Fibroblast of upper back skin (primary cell): ENCODE measurements around the gene FUT8.
A peak's percentile ranks its signal among the peaks of the same experiment; 100 is the strongest.

Experiments used
- DNase-seq: peaks from one replicate; pipeline ENCODE4 v3.0.0-alpha.2; 2013

FUT8 gene

DNA sequence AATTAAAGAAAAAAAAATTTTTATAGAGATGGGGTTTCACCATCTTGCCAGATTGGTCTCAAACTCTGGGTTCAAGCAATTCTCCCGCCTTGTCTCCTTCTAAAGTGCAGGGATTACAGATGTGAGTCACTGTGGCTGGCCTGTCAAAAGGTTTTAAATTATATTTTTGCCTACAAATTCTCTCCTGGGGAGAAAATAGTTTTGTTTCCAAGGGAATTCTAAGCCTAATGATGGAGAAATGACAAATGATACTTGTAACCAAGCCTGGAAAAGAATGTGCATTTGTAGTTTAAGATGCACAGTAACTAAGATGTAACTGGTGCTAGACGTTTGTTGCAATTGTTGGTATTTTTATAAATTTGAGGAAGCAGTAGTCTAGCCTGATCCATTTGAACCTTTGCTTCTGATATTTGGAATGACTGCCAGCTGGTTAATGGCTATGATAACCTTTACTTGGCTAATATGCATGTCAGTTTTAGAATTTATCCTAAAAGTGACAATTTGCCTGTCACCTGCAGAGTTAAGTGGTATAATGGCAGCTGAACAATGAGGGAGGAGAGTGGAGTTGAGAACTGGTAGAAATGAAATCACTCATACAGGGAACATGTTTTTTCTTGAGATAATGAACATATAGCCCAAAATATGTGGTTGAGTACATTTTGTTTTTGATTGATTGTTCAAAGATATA lies 148.0 kb downstream of the FUT8 start:
- DNase-seq = peak; percentile 78

DNA sequence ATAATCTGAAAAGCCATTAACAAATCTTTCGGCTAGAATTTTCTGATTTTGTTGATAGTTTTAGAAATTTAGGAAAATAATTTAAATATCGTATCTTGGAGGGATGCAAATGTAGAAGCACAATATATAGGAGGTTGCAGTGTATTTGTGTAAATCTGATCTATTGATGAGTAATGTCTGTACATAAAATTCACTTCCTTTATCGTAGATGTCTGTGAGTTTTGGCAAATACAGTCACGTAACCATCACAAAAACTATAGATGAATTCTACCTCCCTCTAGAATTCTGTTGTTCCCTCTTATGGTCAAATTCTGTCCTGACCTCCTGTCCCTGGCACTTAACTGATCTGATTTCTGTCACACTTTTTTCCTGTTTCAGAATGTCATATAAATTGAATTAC lies 151.8 kb downstream of the FUT8 start:
- DNase-seq = no peak

DNA sequence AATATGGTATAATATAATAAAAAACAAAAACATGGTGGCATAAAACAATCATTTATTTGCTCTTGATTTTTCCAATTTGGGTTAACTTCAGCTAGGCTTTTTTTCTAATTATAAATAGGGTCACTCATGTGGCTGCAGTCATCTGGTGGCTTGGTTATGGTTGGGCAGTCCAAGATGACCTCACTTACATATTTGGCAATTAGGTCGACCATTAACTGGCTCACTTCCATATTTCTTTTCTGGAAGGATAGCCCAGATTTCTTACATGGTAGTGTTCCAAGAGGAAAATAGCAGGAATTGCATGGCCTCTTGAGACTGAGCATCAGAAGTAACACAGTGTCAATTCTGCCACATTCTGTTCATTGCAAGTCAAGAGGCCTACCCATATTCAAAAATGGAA lies 153.4 kb downstream of the FUT8 start:
- peak; percentile 23 for DNase-seq

DNA sequence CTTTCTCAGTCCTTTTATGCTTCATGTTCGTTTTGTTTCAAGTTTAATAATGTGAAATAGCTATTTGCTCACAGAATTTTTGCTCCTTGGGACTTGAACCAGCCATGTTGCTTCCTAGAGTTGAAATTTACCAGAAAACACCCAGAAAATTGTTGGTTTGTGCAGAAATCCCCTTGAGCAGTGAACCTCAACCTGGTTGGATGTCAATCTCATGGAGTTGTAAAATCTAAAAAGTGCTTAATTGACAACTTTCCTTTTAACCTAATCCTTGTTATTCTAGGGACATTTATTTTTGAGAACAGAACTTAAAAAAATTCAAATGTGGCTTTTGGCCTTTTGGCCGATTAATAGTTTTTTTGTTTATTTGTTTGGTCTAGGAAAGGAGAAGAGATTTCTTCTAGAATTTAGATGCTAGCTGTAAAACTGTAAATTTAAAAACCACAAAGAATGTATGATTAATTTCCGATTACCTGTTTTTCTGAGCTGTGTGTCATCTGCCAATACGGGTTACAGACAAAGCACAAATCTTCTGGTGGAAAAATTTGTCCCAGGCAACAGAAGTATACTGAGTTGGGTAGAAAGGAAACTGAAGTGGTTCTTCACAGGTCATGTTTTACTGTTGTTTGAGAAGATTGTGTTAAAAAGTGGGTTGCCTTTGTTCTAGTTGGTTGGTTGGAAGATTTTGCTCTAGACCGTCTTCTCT lies 154.4 kb downstream of the FUT8 start:
- no peak for DNase-seq

DNA sequence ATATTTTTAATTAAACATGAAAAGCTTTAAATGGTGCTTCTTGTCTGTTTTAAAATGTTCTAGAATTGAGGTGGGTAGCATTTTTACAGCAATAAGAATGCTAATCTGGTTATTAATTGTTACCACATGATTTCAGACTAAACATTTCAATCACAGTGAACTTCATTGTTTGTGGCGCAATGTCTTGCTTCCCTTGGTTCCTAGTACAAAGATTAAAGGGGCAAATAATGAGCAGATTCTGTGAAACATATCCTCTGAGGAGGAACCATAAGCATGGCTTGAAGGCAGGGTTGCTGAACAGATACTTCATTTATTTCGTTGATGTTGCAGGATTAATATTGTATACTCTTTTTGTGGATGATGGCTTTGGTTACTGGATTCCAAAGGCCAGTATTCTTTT lies 162.1 kb downstream of the FUT8 start:
- no peak for DNase-seq

DNA sequence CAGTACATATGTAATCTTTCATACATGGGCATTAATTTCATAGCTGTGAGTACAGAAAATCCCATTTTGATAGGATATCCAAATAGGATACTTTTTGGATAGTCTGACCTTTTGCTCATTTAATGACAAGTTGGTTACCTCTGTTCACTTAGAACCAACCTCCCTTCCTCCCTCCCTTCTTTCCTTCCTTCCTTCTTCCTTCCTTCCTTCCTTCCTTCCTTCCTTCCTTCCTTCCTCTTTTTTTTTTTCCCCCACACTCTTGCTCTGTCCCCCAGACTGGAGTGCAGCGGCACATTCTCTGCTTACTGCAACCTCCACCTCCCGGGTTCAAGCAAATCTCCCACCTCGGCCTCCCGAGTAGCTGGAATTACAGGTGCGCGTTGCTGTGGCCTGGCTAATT lies 162.9 kb downstream of the FUT8 start:
- DNase-seq = no peak

DNA sequence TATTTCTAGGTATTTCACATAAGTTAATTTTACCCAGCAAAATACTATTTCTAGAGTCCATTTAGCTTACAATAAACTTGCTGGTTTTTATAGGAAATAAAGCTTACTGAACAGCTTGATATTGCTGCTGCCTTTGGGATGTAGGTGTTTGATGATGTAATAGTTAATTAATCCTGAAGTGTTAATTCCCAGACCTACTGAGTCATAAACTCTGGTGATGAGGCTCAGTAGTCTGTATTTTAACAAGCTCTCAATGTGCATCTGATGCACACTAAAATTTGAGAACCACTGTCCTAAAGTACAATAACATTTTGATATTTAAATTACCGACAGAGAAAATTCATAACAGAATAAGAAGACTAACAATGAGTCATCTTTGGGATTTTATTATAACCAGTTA lies 168.4 kb downstream of the FUT8 start:
- no peak for DNase-seq

DNA sequence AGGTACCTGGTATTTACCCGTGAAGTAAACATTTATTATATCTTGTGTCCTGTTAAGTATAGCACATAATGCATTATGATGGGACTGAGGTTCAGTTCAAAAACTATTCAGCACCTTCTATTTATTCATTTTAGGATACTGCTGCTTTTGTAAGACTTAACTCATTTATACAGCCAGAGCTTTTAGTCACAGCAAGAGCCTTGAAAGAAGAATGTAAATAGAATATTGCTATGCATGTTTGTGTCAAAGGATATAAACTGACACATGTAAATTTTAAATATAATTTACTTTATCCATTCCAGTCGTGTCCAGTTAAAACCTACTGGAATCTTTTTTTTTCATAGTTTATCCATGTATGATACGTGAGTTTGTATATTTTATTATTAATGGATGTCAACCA lies 168.8 kb downstream of the FUT8 start:
- DNase-seq = no peak

DNA sequence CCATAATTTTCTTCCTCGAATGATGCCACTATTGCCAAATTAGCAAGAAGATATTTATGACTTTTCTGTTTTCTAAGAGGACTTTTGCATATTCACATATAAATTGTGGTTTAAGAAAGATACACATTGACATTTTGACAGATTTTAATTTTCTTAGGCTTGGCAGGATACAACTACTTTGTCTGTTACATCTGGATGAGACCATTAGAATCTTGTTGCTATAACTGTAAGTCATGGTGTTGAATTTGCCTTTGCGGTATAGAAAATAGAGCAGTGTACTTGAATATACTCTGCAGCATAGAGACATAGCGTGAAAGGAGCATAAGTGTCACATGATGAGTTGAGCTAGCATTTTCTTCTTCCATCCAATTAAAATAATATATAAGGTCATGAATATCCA lies 169.3 kb downstream of the FUT8 start:
- DNase-seq = no peak

DNA sequence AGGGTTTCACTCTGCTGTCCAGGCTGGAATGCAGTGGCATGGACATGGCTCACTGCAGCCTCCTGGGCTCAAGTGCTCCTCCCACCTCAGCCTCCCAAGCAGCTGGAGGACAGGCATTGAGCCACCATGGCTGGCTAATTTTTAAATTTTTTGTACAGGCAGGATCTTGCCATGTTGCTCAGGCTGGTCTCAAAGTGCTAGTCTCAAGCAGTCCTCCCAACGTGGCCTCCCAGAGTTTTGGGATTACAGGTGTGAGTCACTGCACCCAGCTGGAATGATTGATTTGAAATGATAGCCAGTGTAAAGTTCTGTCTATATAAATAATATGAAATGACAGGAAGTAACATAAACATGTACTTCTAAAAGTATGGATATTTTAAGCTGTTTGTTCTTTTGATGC lies 172.7 kb downstream of the FUT8 start:
- DNase-seq = peak; percentile 4

DNA sequence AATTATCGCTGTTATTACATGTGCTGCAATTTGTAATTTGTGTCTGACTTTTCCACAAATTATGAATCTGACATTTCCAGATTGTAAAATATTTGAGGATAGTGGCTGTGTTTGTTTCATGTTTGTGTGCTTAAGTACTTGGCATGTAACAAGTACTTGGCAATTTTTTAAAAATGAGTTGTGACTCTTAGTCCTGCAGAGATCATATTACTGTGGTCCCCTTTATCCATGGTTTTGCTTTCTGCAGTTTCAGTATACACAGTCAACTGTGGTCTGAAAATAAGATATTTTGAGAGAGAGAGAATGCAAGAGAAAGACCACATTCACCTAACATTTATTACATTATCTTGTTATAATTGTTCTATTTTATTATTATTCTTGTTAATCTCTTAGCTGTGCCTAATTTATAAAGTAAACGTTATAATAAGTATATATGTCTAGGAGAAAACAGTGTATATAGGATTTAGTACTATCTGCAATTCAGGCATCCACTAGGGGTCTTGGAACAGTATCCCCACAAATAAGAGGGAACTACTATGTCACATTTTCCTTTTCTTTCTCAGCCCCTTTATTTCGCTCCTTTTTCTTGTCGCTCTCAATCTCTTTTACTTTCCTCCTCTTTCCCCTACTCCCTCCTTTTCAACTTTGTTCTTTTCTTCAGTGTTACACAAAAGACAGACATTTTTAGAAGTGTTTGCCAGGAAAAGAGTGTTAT lies 176.1 kb downstream of the FUT8 start:
- DNase-seq = peak; percentile 4

DNA sequence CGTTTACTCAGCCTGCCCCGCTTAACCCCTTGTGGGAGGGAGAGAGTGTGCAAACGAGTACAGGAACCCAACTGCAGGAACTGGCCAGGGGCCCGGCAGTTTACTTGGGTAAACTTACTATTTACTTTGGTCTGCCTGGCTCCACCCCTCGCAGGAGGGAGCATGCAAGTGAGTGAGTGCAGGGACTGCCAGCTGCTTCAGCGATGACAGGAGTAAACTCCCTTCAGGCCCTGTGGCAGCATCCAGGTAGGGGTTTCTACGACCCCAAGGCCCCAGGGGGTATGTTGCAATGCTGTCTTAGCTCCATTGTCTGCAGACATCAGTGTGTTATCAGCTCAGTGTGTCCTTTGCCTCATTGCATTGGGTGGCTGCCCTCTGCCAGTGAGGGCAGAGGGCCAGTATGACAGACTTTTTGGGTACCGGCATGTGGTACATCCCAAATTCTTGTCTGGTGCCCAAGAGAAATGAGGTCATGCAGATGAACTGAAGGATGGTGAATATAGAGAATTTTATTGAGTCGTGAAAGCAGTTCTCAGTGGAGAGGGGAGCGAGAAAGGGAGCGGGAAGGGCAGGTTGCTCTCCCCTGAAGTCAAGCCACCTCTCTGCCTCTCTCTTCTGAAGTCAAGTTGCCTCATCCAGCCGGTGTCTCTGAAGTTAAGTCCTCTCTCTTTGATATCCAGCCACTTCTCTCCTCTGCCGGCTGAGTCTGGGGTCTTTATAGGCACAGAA lies 181.8 kb downstream of the FUT8 start:
- no peak for DNase-seq

DNA sequence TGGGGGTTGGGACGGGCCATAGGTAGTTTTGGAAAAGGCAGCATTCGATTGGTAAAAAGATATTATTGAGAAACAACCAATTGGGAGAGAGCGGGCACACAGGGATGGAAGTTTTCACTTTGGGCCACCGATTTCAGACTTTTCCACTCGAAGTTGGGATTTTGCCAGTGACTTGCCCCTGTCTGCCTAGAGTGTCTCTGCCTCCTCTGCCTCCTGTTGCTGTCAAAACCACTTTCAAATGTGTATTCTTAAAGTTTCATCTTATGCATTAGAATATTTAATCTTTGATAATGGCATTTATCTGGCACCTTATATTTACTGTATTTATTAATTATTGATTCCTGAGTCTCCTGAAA lies 182.3 kb downstream of the FUT8 start:
- no peak for DNase-seq

DNA sequence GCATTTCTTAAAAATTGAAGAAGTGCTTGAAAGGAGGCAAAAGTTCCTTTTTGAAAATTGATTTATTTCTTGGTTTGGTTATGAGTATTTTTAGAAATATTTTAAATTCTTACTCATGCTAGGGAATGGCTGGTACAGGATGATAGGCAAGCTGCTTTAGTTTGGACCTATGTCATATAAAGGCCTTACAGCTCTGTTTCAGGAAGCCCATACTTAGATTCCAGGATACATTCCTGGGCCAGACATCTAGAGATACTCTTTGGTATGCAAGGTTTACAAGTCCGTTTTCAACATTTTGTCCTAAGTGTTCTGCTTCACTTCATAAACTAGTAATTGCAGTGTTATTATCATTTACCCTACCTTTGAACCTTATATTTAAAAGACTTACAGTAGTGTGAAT lies 186.8 kb downstream of the FUT8 start:
- DNase-seq = peak; percentile 68

DNA sequence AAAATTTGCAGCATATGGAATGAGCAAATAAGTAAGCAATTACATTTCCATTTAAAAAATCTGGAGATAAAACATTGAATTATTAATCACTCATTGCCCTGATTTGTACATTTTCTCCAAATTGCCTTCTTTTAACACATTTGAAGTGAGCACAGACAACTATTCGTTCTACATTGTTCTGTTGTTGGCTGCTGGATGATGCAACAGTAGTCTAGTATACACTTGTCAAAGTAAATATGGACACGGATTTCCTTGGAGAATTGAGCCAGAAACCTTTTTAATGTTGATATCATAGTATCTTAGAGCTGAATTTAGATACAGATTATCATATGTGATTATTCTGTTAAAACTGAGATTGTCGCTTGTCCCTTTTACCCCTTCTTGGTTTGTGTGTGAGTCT lies 188.2 kb downstream of the FUT8 start:
- DNase-seq = no peak

DNA sequence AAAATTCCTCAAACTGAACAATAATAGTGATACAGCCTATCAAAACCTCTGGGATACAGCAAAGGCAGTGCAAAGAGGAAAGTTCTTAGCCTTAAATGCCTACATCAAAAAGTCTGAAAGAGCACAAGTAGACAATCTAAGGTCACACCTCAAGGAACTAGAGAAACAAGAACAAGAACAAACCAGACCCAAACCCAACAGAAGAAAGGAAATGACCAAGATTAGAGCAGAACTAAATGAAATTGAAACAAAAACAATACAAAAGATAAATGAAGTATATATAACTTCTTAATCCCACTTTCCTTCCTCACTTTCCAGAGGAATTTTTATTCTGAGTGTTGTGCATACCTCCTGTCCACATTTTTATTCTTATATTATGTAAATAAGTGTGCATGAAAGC lies 192.0 kb downstream of the FUT8 start:
- DNase-seq = no peak

DNA sequence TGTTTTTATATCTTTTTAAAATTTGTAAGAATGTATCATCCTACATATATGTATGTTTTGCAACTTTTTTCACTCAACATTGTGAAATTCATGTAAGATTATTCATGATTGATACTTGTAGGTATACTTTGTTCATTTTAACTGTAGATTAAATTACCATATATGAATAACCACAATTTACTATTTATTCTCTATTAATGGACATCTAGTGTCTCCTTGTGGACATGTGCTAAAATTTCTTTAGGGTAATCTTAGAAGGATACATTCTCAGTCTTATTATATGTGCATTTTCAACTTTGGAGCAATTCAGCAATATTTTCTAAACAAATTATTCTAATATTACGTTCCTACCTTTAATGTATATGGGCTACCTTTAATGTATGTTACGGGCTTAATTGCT lies 192.4 kb downstream of the FUT8 start:
- peak; percentile 25 for DNase-seq

DNA sequence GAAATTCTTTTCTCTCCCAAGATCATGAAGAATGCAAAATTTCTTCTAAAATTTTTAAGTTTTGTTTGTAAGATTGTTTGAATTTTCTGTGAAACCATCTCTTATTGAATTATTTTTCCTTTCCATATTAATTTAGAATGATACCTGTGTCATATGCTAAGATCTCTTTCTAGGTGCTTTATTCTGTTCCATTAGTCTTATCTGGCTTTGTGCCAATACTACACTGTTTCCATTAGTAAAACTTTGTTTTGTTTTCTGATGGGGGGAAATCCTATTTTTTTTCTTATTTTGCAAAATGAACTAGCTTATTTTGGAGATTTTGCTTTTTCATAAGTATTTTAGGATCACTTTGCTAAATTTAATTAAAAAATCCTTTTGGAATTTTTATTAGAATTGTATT lies 193.9 kb downstream of the FUT8 start:
- DNase-seq = no peak

DNA sequence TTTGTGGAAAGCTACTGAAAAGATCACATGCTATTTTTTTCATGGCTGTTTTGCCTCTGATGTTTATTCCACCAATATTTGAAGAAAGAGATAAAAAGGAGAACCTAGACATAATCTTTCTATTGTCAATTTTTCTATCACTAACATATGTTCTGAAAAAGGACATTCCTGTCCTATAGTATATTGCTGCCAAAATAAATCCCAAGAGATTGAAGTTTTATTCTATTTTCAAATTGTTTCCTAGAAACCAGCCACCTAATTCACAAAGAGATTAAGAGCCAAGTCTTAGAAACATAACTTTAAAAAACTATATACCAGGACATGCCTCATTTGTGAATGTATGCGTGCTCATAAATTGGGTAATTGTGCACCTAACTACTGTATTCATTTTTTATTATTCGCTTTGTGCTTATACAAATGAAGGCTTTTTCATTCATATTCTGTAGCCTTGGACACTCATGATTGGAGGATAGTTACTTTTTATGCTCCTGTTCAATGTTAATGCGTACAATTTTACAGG lies 200.7 kb downstream of the FUT8 start:
- DNase-seq = no peak

DNA sequence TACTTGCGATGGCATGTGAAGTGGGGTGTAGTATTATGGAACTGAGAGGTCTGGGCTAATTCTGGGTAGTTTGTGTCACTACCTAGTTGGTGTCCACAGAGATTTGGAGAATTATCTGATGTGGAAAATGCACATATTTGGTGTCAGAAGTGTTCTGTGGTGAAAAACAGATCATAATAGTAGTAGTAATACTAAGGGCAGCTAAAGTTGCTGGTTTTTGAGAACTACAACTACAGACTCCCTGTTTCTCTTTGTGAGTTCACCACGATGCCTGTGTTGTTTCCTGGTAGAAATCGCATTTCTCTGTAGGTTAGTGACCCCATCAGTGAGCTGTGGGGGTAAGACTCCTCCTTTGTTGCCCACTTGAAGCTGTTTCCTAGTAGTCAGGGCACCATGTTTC lies 206.5 kb downstream of the FUT8 start:
- DNase-seq = no peak

DNA sequence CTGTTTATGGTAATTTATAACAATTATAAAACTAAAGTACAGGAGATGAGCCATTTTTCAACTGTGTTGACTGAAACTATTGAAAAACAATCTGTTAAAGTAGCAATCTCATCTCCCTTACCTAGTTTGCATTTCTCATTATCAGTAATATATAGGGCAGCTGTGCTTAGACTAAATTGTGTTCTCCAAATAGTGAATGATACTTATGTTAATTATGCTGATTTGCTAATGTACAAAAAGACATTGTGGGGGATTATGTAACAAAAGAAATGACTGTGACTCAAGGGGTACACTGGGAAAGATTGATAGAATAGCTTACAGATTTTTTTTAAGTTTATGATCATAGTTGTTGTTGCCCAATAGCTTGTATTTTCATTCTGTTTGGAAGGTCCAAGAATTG lies 207.7 kb downstream of the FUT8 start:
- DNase-seq = no peak

DNA sequence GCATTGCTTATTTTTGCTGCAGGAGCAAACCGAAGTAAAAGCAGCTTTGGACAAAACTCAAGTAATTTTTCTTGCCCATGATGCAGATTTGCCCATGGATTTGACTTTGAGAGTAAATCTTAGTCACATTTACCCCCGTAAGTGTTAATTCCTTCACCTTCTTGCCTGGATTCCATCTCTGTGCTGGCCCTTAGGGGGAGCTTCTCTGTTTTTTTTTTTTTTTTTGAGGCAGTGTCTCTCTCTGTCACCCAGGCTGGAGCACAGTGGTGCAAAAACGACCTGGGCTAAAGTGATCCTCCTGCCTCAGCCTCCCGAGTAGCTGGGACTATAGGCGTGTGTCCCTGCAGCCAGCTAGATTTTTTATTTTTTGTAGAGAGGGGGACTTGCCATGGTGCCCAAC lies 210.2 kb downstream of the FUT8 start:
- DNase-seq = no peak

DNA sequence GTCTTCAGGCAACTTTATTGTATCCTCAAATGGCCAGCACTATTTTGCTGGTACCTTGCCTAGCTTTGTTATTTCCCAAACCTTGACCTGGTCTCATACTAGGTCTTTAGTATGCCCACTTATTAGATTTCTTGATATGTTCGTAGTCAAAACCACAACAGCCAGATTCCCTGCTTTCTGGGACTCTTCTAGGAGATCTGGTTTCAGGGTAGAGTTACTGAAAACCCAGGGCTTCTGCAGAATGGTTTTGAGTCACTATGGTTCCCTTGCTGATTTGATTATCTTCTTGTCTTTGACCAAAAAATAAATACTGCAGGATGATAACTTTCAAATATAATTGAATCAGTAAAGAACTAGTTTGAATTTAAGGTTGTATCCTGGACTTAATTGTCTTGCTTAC lies 211.2 kb downstream of the FUT8 start:
- DNase-seq = no peak

DNA sequence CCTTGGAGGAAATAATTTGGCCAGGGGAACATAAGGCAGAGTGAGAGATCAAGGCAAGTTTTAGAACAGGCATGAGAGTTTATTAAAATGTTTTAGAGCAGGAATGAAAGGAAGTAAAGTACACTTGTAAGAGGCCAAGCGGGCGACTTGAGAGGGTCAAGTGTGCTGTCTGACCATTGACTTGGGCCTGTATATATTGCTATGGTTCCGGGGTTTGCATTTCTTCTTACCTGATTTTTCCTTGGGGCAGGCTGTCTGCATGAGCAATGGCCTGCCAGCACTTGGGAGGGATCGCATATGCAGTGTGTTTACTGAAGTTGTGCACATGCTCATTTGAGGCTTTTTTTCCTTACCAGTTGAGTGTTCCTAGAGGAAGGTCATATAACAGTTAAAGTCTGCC lies 214.8 kb downstream of the FUT8 start:
- no peak for DNase-seq
